Ascending aorta (tissue), 2 donors: ENCODE measurements around the gene PPM1L. TPM values are rescaled to one million over a fixed set of nuclear protein-coding genes. Genes with fewer than 3 reads are reported as not detected.

Experiments
- DNase-seq, 2 donors: peaks; one replicate each; pipeline ENCODE4 v3.0.0-alpha.2; 2019; ENCODE audit warnings: low spot score in 2 of 2
- H3K27ac ChIP-seq, 2 donors: fragments of 200-600 bp; sonication (generic); one replicate each; pipeline ENCODE4 v1.5.1; 2016 to 2017; ENCODE audit warnings: mild to moderate bottlenecking in 1 of 2
- H3K27me3 ChIP-seq: fragments of 200-600 bp; sonication (generic); one replicate; pipeline ENCODE4 v1.5.1; 2017
- H3K36me3 ChIP-seq, 2 donors: fragments of 200-600 bp; sonication (generic); one replicate each; pipeline ENCODE4 v1.5.1; 2016
- H3K4me1 ChIP-seq, 2 donors: fragments of 200-600 bp; sonication (generic); one replicate each; pipeline ENCODE4 v1.5.1; 2016 to 2017; ENCODE audit warnings: mild to moderate bottlenecking in 1 of 2
- H3K4me3 ChIP-seq, 2 donors: fragments of 200-600 bp; sonication (generic); one replicate each; pipeline ENCODE4 v1.5.1; 2016 to 2017; ENCODE audit warnings: mild to moderate bottlenecking in 1 of 2
- H3K9me3 ChIP-seq, 2 donors: fragments of 200-600 bp; sonication (generic); one replicate each; pipeline ENCODE4 v1.5.1; 2016
- intact Hi-C: fragments of 100-400 bp; cut with DNase I; formaldehyde crosslinking; loops from one replicate; pipeline ENCODE4 v1.15.1; 2023
- total RNA-seq: library from RNA; depleted of rRNA; stranded (reverse); fragments of >200 nt; gene quantifications from one replicate; pipeline ENCODE4 v1.1.0, GENCODE V29; 2016
- TF ChIP-seq, protein P1 (sequence below), 3 experiments: fragments of 200-600 bp in 2 of 3; fragments of 450-650 bp in 1 of 3; sonication (generic) in 2 of 3; IDR thresholded peaks; one replicate each; pipeline ENCODE4 v1.5.1; 2016 to 2019; ENCODE audit warnings: antibody characterized with exemption in 3 of 3, mild to moderate bottlenecking in 1 of 3, moderate library complexity in 1 of 3

The PPM1L gene
- total RNA-seq, 1 donor from 2014 or later: 20.3 TPM

DNA sequence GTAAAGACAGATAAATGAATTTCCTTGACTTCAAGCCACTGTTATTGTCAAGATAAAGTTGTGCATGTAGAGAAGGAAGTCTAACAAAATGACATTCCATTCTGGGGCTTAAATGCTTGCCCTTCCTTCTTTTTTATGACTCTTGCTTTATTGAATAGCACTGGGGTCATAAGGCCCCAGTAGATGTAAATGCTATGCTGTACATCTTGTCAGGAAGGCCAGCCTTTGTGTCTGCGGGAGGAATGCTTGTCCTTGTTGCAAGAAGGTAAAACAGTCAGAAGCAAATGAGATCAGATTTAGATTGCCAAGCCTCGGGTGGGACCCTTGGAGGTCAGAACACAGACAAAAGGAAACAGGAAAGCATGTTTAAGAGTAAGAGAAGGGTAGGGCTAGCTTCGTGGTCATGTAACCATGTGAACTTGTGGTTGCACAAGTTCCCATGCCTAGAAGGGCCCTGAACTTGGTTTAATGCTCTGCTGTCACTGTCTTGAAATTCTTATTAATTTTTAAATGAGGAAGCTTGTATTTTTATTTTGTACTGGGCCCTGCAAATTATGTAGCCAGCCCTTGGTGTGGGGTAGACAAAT is 81.5 kb downstream of the PPM1L start:
- Histone ChIP-seq H3K27ac (no peak overlapping the region), H3K27me3 (no peaks in the 10 kb centered on the region), H3K9me3 (no peaks in the 10 kb centered on the region), H3K36me3 (no peaks in the 10 kb centered on the region), H3K4me1 (no peaks in the 10 kb centered on the region), H3K4me3 (no peak overlapping the region)
- intact Hi-C loops: no loop called here
- TF ChIP-seq, protein P1, sequence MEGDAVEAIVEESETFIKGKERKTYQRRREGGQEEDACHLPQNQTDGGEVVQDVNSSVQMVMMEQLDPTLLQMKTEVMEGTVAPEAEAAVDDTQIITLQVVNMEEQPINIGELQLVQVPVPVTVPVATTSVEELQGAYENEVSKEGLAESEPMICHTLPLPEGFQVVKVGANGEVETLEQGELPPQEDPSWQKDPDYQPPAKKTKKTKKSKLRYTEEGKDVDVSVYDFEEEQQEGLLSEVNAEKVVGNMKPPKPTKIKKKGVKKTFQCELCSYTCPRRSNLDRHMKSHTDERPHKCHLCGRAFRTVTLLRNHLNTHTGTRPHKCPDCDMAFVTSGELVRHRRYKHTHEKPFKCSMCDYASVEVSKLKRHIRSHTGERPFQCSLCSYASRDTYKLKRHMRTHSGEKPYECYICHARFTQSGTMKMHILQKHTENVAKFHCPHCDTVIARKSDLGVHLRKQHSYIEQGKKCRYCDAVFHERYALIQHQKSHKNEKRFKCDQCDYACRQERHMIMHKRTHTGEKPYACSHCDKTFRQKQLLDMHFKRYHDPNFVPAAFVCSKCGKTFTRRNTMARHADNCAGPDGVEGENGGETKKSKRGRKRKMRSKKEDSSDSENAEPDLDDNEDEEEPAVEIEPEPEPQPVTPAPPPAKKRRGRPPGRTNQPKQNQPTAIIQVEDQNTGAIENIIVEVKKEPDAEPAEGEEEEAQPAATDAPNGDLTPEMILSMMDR (IDR thresholded peaks at IDR 0.05): no peak
- DNase-seq: no peak

DNA sequence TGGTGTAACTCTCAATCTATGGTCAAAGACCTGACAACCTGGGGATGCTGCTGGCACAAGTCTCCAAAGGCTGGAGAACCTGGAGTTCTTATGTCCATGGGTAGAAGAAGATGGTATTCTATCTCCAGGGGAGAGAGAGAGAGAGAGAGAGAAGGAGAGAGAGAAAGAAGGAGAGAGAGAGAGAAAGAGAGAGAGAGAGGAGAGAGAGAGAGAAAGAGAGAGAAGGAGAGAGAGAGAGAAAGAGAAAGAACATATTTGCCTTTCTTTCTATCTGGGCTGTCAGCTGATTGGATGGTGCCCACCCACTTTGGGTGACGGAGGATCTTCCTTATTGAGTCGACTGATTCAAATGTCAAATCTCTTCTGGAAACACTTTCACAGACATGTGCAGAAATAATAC is 84.6 kb downstream of the PPM1L start:
- DNase-seq: no peak
- H3K4me3 ChIP-seq: no peak overlapping the region
- no peaks in the 10 kb centered on the region for H3K36me3 ChIP-seq
- H3K27ac ChIP-seq: no peak overlapping the region
- TF ChIP-seq, protein P1 (IDR thresholded peaks at IDR 0.05): no peak
- intact Hi-C loops: no loop called here
- H3K9me3 ChIP-seq: no peaks in the 10 kb centered on the region
- no peaks in the 10 kb centered on the region for H3K27me3 ChIP-seq
- no peaks in the 10 kb centered on the region for H3K4me1 ChIP-seq

DNA sequence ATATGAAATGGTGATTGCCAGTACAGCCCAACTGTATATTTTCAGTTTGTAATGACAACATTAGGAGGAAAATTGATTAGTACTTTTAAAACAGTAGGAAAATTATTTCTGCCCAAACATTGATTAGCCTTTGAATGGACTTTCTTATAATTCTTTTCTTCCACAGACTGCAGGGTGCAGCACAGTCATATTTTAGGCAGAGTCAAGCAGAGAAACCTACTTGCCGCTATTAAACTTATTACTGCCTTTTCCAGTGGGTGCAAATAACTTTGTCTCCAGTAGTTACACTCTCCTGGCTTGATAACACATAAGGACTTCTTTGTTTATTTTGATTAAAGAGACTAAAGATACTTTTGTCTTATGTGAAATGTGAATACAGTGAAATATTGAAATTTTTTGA is 85.4 kb downstream of the PPM1L start:
- no peaks in the 10 kb centered on the region for H3K9me3 ChIP-seq
- no peaks in the 10 kb centered on the region for H3K27me3 ChIP-seq
- no peaks in the 10 kb centered on the region for H3K36me3 ChIP-seq
- no peak overlapping the region for H3K27ac ChIP-seq
- no peak overlapping the region for H3K4me3 ChIP-seq
- no peaks in the 10 kb centered on the region for H3K4me1 ChIP-seq
- TF ChIP-seq, protein P1 (IDR thresholded peaks at IDR 0.05): no peak
- DNase-seq: no peak
- intact Hi-C loops: no loop called here

DNA sequence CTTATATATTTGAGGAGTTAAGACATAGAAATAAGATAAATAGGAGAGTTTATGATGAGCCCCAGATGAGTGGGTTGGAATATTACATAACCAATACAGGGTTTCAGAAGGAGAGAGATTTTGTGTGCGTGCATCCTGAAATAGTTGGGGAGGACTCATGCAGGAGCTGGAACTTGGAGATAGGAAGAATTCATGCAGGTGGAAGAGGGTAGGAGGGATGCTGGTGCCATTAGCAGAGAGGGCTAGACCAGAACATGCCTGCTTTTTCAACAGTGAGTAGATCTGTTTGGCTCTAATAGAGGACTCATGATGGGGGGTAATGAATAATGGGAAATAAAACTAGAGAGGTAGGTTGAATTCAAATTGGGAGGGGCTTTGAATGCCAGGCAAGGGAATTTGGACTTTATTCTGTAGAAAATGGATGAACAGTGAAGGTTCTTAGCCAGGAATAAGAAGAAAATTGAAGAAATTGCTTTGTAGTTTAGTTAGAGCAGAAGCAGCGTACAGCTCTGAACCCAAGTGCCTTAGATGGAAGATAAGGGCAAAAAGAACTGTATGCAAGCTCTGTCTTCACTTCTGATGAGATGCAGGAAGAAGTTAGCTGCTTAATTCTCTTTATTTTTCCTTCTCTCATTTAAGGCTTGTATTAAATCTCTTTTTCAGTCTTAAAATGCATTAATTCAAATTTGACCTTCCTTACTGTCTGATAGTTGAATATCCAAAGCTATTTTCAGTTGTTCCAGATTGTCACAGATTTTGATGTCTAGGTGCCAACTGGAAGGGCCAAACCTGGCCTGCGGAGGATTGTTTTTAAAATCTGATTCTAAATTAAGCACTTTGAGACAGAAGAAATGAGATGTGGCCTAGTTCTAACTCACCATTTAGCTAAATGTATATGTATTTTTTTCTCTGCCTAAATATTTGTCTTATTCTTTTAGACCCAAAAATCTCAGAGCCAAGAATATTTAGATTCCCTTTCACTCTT is 86.3 kb downstream of the PPM1L start:
- no peaks in the 10 kb centered on the region for H3K27me3 ChIP-seq
- H3K4me1 ChIP-seq: no peaks in the 10 kb centered on the region
- H3K4me3 ChIP-seq: no peak overlapping the region
- H3K27ac ChIP-seq: no peak overlapping the region
- intact Hi-C loops: no loop called here
- no peak for DNase-seq
- TF ChIP-seq, protein P1 (IDR thresholded peaks at IDR 0.05): no peak
- no peaks in the 10 kb centered on the region for H3K36me3 ChIP-seq
- H3K9me3 ChIP-seq: no peaks in the 10 kb centered on the region

DNA sequence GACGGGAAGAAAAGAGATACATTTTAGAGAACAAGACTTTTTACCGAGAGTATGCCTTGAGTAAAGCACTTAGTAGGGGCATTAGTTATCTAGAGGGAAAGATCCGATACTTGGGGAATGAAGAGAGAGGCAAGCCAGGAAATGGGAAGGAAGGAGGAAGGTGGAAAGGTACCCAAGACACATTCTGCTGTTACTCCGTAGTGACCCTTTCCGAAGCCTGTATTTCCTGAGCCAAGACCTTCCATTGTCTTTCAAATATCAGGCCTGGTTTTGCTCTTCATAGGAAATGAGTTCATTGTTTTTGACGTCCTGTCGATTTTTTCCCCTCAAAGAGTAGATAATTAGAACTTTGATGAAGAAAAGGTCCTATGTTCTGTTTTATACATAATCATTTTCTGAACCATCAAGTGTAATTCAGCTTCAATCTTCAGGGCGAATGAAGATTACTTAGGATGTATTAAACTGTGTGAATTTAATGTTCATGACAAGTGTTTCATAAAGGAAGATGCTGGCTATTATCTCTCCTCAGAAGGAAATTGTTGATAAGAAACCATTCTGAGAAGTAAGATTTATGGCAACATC is 95.7 kb downstream of the PPM1L start:
- H3K9me3 ChIP-seq: no peaks in the 10 kb centered on the region
- H3K36me3 ChIP-seq: no peaks in the 10 kb centered on the region
- H3K27ac ChIP-seq: no peak overlapping the region
- no peaks in the 10 kb centered on the region for H3K4me1 ChIP-seq
- intact Hi-C loops: no loop called here
- DNase-seq: no peak
- no peak overlapping the region for H3K4me3 ChIP-seq
- TF ChIP-seq, protein P1 (IDR thresholded peaks at IDR 0.05): no peak
- no peaks in the 10 kb centered on the region for H3K27me3 ChIP-seq
